HL-60/S4 treated with phorbol 12-myristate 13-acetate at 8.2 ng/mL for 4 days and 3 days (cell line): ENCODE measurements around the gene CHRD.

Source experiments
- in situ Hi-C: fragments of 300-500 bp; cut with MboI; formaldehyde crosslinking; loops from 2 replicates; pipeline ENCODE4 v1.15.0; 2022; ENCODE audit warnings: low sequenced_read_pairs

The CHRD gene

GRCh38 chr3:184360929-184361531 is 18.8 kb upstream of the CHRD start:
- in situ Hi-C loops = no loop called here

GRCh38 chr3:184361532-184361931 is 18.3 kb upstream of the CHRD start, which contains the start of the genes CLCN2 and POLR2H:
CLCN2 (minus strand) TSS chr3:184361605; CDS start chr3:184361479, 126 bp downstream.
POLR2H (plus strand) TSS chr3:184361710; CDS start chr3:184363493, 1,783 bp downstream.
- in situ Hi-C loops = no loop called here

GRCh38 chr3:184361932-184362667 is 17.8 kb upstream of the CHRD start:
- in situ Hi-C loops = no loop called here

GRCh38 chr3:184362668-184363546 is 16.9 kb upstream of the CHRD start:
- in situ Hi-C loops = no loop called here

- in situ Hi-C loops = no loop called here
Measured at GRCh38 chr3:184366619-184367289, 13.1 kb upstream of the CHRD start.

GRCh38 chr3:184368116-184368515 is 11.7 kb upstream of the CHRD start:
- in situ Hi-C loops = no loop called here

- in situ Hi-C loops = no loop called here
Measured at GRCh38 chr3:184368586-184369183, 11.2 kb upstream of the CHRD start.

GRCh38 chr3:184371570-184372018 is 8.3 kb upstream of the CHRD start:
- in situ Hi-C loops = no loop called here

- in situ Hi-C loops = no loop called here
Measured at GRCh38 chr3:184372296-184372821, 7.5 kb upstream of the CHRD start.

- in situ Hi-C loops = no loop called here
Measured at GRCh38 chr3:184372911-184373310, 6.9 kb upstream of the CHRD start.

- in situ Hi-C loops = no loop called here
Measured at GRCh38 chr3:184373422-184373821, 6.4 kb upstream of the CHRD start.

- in situ Hi-C loops = loop anchor here (25.0 kb wide), 1 partner anchor 411 kb away; no protein-coding TSS in a partner anchor
Measured at GRCh38 chr3:184375747-184376461, 4.0 kb upstream of the CHRD start.

GRCh38 chr3:184377374-184377773 is 2.5 kb upstream of the CHRD start:
- in situ Hi-C loops = loop anchor here (25.0 kb wide), 1 partner anchor 410 kb away; no protein-coding TSS in a partner anchor

- in situ Hi-C loops = loop anchor here (25.0 kb wide), 1 partner anchor 409 kb away; no protein-coding TSS in a partner anchor
Measured at GRCh38 chr3:184377882-184378445, 1.9 kb upstream of the CHRD start, which contains the start of gene THPO. THPO (minus strand) TSS chr3:184378207; CDS start chr3:184376259, 1,948 bp downstream.

- in situ Hi-C loops = loop anchor here (25.0 kb wide), 1 partner anchor 408 kb away; no protein-coding TSS in a partner anchor
Measured at GRCh38 chr3:184378651-184379357, 1.1 kb upstream of the CHRD start.

GRCh38 chr3:184380185-184380626 is 352 bp downstream of the CHRD start:
- in situ Hi-C loops = loop anchor here (25.0 kb wide), 1 partner anchor 407 kb away; no protein-coding TSS in a partner anchor

- in situ Hi-C loops = loop anchor here (25.0 kb wide), 1 partner anchor 407 kb away; no protein-coding TSS in a partner anchor
Measured at GRCh38 chr3:184380627-184381260, 890 bp downstream of the CHRD start.
